ENCODE results near the gene C1orf50.

The C1orf50 gene

GRCh38 chr1:42801832-42802473, 34.9 kb downstream of the C1orf50 start:
- TF ChIP-seq, protein P1, sequence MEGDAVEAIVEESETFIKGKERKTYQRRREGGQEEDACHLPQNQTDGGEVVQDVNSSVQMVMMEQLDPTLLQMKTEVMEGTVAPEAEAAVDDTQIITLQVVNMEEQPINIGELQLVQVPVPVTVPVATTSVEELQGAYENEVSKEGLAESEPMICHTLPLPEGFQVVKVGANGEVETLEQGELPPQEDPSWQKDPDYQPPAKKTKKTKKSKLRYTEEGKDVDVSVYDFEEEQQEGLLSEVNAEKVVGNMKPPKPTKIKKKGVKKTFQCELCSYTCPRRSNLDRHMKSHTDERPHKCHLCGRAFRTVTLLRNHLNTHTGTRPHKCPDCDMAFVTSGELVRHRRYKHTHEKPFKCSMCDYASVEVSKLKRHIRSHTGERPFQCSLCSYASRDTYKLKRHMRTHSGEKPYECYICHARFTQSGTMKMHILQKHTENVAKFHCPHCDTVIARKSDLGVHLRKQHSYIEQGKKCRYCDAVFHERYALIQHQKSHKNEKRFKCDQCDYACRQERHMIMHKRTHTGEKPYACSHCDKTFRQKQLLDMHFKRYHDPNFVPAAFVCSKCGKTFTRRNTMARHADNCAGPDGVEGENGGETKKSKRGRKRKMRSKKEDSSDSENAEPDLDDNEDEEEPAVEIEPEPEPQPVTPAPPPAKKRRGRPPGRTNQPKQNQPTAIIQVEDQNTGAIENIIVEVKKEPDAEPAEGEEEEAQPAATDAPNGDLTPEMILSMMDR (IDR thresholded peaks at IDR 0.05), result no peak

DNA sequence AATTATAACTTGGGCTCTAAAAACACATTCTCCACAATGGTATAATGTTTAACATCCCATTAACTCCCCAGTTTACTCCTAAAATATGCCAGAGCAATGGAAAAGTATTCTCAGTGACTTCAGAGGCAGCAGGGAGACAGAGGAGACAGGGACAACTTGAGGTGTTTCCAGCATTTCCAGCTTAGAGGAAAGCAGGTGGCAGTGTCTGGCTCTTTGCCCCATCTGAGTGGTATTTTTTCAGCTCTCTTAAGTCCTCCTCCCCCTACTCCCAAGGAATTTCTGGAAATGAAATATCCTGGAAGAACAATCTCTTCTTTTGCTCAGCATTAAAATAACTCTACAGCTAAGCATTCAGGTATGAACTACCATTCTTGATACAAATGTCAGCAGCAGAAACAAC, 39.1 kb downstream of the C1orf50 start:
- TF ChIP-seq, protein P1 (IDR thresholded peaks at IDR 0.05), result no peak

- TF ChIP-seq, protein P1 (IDR thresholded peaks at IDR 0.05), result no peak
These were observed 39.5 kb downstream of the C1orf50 start for GRCh38 chr1:42806593-42806992.

DNA sequence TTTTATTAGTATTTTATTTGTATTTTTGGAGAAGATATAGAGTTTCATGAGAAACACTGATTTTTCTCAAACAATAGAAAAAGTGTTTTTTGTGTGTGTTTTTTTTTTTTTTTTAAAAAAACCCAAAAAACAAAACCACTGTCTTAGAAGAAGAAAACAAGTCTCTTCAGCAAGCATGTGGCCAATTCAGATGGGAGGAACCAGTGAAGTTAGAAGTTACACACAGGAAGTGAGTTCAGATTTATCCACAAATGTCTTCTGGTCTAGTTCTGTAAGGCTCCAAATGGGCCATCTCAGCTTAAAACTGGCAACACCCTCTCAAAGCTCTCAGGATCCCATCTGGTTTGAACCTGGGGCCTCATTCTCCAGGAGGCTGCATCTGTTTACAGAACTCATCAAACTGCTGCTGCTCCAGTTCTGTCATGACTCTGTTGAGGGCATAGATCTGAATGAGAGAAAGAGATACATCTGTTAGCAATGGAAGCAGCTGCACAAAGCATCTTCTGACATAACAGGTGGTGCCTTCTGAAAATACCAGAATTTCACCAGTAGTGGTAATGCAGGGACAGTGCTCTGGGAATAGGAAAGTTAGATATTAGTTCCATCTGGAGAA, 40.1 kb downstream of the C1orf50 start:
- TF ChIP-seq, protein P1 (IDR thresholded peaks at IDR 0.05), result no peak

- TF ChIP-seq, protein P1 (IDR thresholded peaks at IDR 0.05), result no peak
These were observed 49.0 kb downstream of the C1orf50 start for GRCh38 chr1:42815941-42816584.

DNA sequence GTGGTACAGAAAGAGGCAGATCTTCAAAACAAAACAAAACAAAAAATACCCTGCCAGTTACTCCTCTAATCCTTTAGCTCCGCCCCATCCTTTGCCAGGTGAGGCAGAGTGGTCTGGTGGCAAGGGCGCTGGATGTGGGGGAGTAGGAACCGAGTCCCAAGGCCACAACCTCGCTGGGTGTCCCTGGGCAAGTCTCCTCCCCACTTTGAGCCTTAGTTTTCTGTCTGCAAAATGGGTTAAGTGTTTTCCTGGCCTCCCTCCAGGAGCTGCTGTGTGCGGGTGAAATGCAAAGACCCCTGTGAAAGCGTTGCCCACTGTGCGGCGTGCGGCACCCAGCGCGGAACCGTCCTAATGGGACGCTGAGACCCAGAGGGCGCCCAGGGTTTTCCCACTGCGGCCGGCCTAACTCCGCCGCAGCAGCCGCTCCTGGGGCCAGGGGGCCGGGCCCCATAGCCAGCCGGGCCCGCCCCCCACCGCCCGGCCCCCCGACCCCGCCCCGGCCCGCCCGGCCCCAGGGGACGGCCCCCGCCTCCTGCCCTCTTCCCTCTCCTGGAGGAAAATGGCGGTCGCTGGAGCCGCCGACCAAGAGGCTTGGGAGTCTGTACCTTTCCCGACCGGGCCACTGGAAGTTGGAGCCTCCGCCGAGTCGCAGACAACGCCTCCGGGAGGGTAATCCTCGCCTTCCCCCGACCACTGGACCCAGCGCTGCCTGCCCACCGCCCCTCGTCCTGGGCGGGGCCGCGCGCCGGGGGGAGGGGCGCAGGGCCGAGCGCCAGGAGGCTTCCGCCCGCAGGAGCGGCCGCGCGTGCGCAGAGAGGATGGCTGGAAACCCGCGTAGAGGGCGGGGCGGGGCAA, 49.8 kb downstream of the C1orf50 start, which contains the start of the genes ERMAP and SVBP:
ERMAP (plus strand) TSS at position 538 of the 855 bp plus-strand sequence. CDS start 13,327 bp downstream, outside the sequence.
SVBP (minus strand) TSS at position 813 of the 855 bp plus-strand sequence. CDS start 853 bp downstream, outside the sequence.
- TF ChIP-seq, protein P1 (IDR thresholded peaks at IDR 0.05), result no peak

DNA sequence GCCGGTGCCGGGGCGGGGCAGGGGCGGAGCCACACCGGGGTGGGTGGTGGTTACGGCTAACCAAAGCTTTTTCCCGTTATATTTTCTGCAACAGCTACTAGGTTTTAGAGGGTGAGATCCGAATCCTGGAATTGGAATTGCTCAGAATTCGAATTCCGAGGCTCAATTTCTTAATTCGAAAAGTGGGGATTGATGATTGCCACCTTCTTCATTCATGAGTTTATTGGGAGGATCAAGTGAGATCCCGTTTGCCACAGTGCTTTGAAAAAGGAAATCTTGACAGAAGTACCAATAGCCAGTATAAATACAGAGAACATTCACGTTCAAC, 50.4 kb downstream of the C1orf50 start:
- TF ChIP-seq, protein P1 (IDR thresholded peaks at IDR 0.05), result no peak

Measured in LNCAP (cell line).